ENCODE results near the gene CA10. TPM values are rescaled to one million over a fixed set of nuclear protein-coding genes. Genes with fewer than 3 reads are reported as not detected.

The CA10 gene
- total and polyA plus RNA-seq, 8 donors: 1.3 TPM; not detected in 7

DNA sequence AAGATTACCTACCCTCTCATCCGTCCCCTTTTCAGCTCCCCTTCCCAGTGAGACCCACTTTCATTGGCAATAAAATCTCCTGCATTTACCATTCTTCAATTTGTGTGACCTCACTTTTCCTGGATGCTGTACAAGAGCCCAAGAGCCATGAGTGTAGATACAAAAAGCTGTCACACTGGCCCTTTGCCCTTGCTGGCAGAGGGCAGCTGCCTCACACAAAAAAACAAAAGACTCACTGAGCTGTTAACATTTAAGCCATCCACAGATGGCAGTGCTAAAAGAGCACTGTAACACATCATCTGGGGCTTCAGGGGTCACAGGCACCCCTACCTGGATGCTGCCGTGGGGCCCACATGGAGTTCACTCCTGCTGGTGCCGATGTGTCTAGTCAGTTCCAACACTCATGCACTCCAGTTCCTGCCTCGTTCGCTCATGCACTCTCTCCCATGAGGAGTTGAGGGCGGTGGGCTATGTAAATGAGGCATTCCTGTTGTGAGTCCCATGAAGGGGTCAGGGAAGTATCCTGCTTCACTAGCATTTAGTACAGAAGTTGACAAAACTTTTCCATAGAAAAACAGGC, 123.1 kb downstream of the CA10 start:
- intact Hi-C loops (cut with DNase I; ENCODE audit: low total_unique reads): no loop called here
- TF ChIP-seq POLR2AphosphoS5 (IDR thresholded peaks at IDR 0.05): no peak

DNA sequence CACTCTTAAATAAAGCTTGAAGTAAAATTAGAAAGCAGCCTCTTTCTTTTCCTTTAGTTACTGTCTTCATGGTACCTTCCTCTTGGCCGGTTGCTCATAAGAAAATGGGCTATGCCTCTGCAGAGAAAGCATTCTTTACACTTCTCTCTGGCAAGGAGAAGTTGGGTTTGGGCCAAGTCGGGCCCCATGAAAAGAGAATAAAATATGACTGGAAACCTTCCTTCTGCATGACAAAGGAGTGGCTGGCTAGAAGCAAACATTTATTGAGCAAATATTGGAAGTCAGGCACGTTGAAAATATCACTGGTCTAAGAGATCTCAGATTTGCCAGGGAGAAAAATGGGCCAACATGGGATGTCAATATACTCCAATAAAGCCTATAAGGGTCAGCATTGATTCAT, 126.1 kb downstream of the CA10 start:
- intact Hi-C loops (cut with DNase I; ENCODE audit: low total_unique reads): no loop called here
- no peaks in the 10 kb centered on the region for H3K36me3 ChIP-seq
- H3K9me3 ChIP-seq: no peaks in the 10 kb centered on the region
- no peak for TF ChIP-seq EP300 (IDR thresholded peaks at IDR 0.05)
- no peak for TF ChIP-seq POLR2AphosphoS5 (IDR thresholded peaks at IDR 0.05)
- TF ChIP-seq, protein P1, sequence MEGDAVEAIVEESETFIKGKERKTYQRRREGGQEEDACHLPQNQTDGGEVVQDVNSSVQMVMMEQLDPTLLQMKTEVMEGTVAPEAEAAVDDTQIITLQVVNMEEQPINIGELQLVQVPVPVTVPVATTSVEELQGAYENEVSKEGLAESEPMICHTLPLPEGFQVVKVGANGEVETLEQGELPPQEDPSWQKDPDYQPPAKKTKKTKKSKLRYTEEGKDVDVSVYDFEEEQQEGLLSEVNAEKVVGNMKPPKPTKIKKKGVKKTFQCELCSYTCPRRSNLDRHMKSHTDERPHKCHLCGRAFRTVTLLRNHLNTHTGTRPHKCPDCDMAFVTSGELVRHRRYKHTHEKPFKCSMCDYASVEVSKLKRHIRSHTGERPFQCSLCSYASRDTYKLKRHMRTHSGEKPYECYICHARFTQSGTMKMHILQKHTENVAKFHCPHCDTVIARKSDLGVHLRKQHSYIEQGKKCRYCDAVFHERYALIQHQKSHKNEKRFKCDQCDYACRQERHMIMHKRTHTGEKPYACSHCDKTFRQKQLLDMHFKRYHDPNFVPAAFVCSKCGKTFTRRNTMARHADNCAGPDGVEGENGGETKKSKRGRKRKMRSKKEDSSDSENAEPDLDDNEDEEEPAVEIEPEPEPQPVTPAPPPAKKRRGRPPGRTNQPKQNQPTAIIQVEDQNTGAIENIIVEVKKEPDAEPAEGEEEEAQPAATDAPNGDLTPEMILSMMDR (IDR thresholded peaks at IDR 0.05): no peak
- no peak for TF ChIP-seq POLR2A (IDR thresholded peaks at IDR 0.05)
- H3K27ac ChIP-seq: no peak overlapping the region
- no peak for DNase-seq
- H3K4me3 ChIP-seq: no peak overlapping the region
- whole genome bisulfite sequencing, 5 donors: 39 to 57% (median 42%) methylated on average over 3 of the region's 3 CpGs
- H3K27me3 ChIP-seq: no peaks in the 10 kb centered on the region
- no peaks in the 10 kb centered on the region for H3K4me1 ChIP-seq

More for the DNA sequence above, 123.1 kb downstream of the CA10 start:
- no peaks in the 10 kb centered on the region for H3K36me3 ChIP-seq
- H3K4me3 ChIP-seq: no peak overlapping the region
- H3K27me3 ChIP-seq: no peaks in the 10 kb centered on the region
- H3K27ac ChIP-seq: no peak overlapping the region
- no peak for DNase-seq
- WGBS, 5 donors: 76 to 82% (median 79%) methylated on average over 6 of the region's 6 CpGs
- no peaks in the 10 kb centered on the region for H3K4me1 ChIP-seq
- no peaks in the 10 kb centered on the region for H3K9me3 ChIP-seq

DNA sequence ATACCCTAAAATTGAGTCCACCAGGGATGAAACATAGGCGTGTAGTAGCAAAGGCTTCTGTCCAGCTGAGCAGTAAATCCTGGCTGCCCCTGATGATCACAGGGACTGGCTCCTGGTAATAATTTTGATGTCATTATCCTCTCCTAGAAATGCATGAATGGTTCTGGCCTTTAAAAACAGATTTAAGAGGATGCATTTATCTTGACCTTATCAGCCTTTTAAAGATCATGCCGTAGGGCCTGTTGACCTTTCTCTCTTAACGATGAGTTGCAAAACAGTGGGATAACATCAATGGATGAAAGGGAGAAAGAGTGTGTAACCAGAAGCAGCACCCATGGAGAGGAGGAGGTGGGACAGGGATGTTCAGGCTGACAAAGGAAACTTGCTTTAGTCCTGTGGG, 128.5 kb downstream of the CA10 start:
- no peak overlapping the region for H3K27ac ChIP-seq
- whole genome bisulfite sequencing, 5 donors: 35 to 51% (median 49%) methylated on average over 3 of the region's 3 CpGs
- no peak overlapping the region for H3K4me3 ChIP-seq
- intact Hi-C loops (cut with DNase I; ENCODE audit: low total_unique reads): no loop called here
- TF ChIP-seq POLR2A (IDR thresholded peaks at IDR 0.05) (no peak), EP300 (IDR thresholded peaks at IDR 0.05) (no peak), POLR2AphosphoS5 (IDR thresholded peaks at IDR 0.05) (no peak)
- TF ChIP-seq, protein P1 (IDR thresholded peaks at IDR 0.05): no peak
- no peak for DNase-seq
- H3K36me3 ChIP-seq: no peaks in the 10 kb centered on the region
- no peaks in the 10 kb centered on the region for H3K9me3 ChIP-seq
- H3K27me3 ChIP-seq: no peaks in the 10 kb centered on the region
- no peaks in the 10 kb centered on the region for H3K4me1 ChIP-seq

DNA sequence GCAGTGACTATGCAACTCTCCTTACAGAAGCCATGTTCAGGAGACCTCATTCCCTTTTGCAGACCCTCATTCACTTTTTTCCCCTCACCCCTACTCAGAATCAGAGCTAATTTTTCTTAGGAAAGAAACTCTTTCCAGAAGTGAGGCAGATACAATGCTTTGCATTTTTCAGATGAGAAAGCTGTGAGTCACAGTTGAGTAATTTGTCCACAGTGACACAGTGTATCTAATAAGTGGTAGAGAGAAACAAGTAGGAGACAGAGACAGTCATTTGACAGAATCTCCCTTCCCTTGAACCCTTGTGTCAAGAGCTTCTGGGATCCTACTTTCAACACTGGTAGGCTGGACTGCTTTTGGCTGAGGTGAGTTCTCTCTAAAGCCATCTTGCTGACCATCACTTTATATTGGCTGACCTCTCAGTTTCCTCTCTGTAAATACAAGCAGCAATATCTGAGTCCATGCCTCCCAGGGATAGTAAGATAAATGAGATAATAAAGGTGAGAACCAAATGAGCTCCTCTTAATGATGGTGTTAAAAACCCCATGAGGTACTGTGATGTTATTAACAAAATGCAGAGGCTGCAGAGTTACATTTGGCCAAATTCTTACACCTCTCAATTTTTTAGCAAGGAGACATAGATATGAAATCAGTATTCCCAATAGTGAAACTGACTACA, 130.8 kb downstream of the CA10 start:
- H3K4me3 ChIP-seq: no peak overlapping the region
- H3K27me3 ChIP-seq: no peaks in the 10 kb centered on the region
- TF ChIP-seq POLR2AphosphoS5 (IDR thresholded peaks at IDR 0.05) (no peak), POLR2A (IDR thresholded peaks at IDR 0.05) (no peak), EP300 (IDR thresholded peaks at IDR 0.05) (no peak)
- TF ChIP-seq, protein P1 (IDR thresholded peaks at IDR 0.05): no peak
- no peak for DNase-seq
- no peak overlapping the region for H3K27ac ChIP-seq
- H3K4me1 ChIP-seq: no peaks in the 10 kb centered on the region
- H3K9me3 ChIP-seq: no peaks in the 10 kb centered on the region
- no peaks in the 10 kb centered on the region for H3K36me3 ChIP-seq
- intact Hi-C loops (cut with DNase I; ENCODE audit: low total_unique reads): no loop called here

DNA sequence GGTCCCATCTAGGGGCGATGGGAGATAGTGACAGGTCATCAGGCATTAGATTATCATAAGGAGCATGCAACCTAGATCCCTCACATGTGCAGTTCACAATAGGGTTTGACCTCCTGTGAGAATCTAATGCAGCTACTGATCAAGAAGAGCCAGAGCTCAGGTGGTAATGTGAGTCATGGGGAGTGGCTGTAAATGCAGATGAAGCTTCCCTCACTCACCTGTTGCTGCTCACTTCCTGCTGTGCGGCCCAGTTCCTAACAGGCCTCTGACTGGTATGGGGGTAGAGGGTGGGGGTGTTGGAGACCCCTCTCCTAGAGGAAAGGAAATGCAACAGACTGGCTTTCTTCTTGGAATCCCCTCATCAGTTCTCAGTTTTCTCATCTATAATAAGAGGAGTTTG, 131.4 kb downstream of the CA10 start:
- TF ChIP-seq EP300 (IDR thresholded peaks at IDR 0.05) (no peak), POLR2A (IDR thresholded peaks at IDR 0.05) (no peak), POLR2AphosphoS5 (IDR thresholded peaks at IDR 0.05) (no peak)
- TF ChIP-seq, protein P1 (IDR thresholded peaks at IDR 0.05): no peak
- Histone ChIP-seq H3K27ac (no peak overlapping the region), H3K9me3 (no peaks in the 10 kb centered on the region), H3K27me3 (no peaks in the 10 kb centered on the region), H3K4me1 (no peaks in the 10 kb centered on the region), H3K4me3 (no peak overlapping the region), H3K36me3 (no peaks in the 10 kb centered on the region)
- DNase-seq: no peak
- intact Hi-C loops (cut with DNase I; ENCODE audit: low total_unique reads): no loop called here
- 53 to 86% (median 76%) methylated on average over 2 of the region's 2 CpGs for WGBS, 5 donors
